Fibroblast of lung (primary cell): ENCODE measurements around the gene KNDC1. TPM values are rescaled to one million over a fixed set of nuclear protein-coding genes. Genes with fewer than 3 reads are reported as not detected.

Source experiments
- DNase-seq, 2 donors: peaks; one replicate each; pipeline versions ENCODE4 v3.0.0 to v3.0.0-alpha.2; 2010; ENCODE audit warnings: low read depth in 2 of 2
- H2AFZ ChIP-seq: 2 replicates; pipeline ENCODE4 v1.5.1; 2012; ENCODE audit warnings: low read length, control low read depth, inconsistent platforms
- H3K27ac ChIP-seq: 2 replicates; pipeline ENCODE4 v1.5.1; 2011; ENCODE audit warnings: low read length, control low read depth; ENCODE audit not compliant: insufficient read depth
- H3K27me3 ChIP-seq: 2 replicates; pipeline ENCODE4 v1.5.1; 2011; ENCODE audit warnings: mild to moderate bottlenecking, low read length; ENCODE audit not compliant: control insufficient read depth, insufficient read depth
- H3K36me3 ChIP-seq: 2 replicates; pipeline ENCODE4 v1.5.1; 2011; ENCODE audit warnings: low read length; ENCODE audit not compliant: control insufficient read depth, insufficient read depth
- H3K4me1 ChIP-seq: 2 replicates; pipeline ENCODE4 v1.5.1; 2011; ENCODE audit warnings: low read length; ENCODE audit not compliant: control insufficient read depth, insufficient read depth; ENCODE audit errors: extremely low read depth
- H3K4me2 ChIP-seq: 2 replicates; pipeline ENCODE4 v1.5.1; 2011; ENCODE audit warnings: low read length, control low read depth; ENCODE audit not compliant: insufficient read depth; ENCODE audit errors: extremely low read depth
- H3K4me3 ChIP-seq, 4 experiments: fragments of 200-600 bp in 1 of 4; sonication (generic) in 1 of 4; replicated peaks in 1 of 4; 2 replicates each; pipeline ENCODE4 v1.5.1; 2011 to 2016; ENCODE audit warnings: low read length in 4 of 4, low read depth in 3 of 4, mild to moderate bottlenecking in 3 of 4, control low read depth in 2 of 4, inconsistent platforms in 1 of 4, mixed read lengths in 1 of 4; ENCODE audit not compliant: insufficient read depth in 1 of 4; ENCODE audit errors: control extremely low read depth in 1 of 4
- H3K79me2 ChIP-seq: 2 replicates; pipeline ENCODE4 v1.5.1; 2012; ENCODE audit warnings: mild to moderate bottlenecking, low read length, inconsistent platforms; ENCODE audit not compliant: control insufficient read depth, insufficient read depth
- H3K9ac ChIP-seq: 2 replicates; pipeline ENCODE4 v1.5.1; 2011; ENCODE audit warnings: mild to moderate bottlenecking, low read length, control low read depth; ENCODE audit not compliant: insufficient read depth
- H3K9me3 ChIP-seq: 2 replicates; pipeline ENCODE4 v1.5.1; 2012; ENCODE audit warnings: low read depth, low read length; ENCODE audit not compliant: control insufficient read depth, insufficient read depth
- H4K20me1 ChIP-seq: 2 replicates; pipeline ENCODE4 v1.5.1; 2011; ENCODE audit warnings: low read length; ENCODE audit not compliant: control insufficient read depth, insufficient read depth; ENCODE audit errors: extremely low read depth
- CTCF ChIP-seq, 2 donors: IDR thresholded peaks in 1 of 2; conservative IDR thresholded peaks in 1 of 2; 1 replicate in 1 of 2; 2 replicates in 1 of 2; pipeline ENCODE4 v1.5.1; 2011 to 2012; ENCODE audit warnings: low read length in 2 of 2, control low read depth in 1 of 2, inconsistent platforms in 1 of 2, low read depth in 1 of 2, mild to moderate bottlenecking in 1 of 2
- EZH2 ChIP-seq: IDR thresholded peaks from 2 replicates; pipeline ENCODE4 v1.5.1; 2012; ENCODE audit warnings: low read length, control low read depth, mild to moderate bottlenecking; ENCODE audit errors: missing control alignments
- polyA plus RNA-seq, 2 donors: library from polyadenylated mRNA; depleted of rRNA in 1 of 2; stranded (reverse) in 1 of 2; unstranded in 1 of 2; fragments of >200 nt; gene quantifications; 2 replicates each; pipeline ENCODE4 v1.2.1, GENCODE V29; 2011 to 2012; ENCODE audit warnings: missing spikeins in 1 of 2
- total RNA-seq: library from RNA; depleted of rRNA; stranded (reverse); fragments of >200 nt; gene quantifications from 2 replicates; pipeline ENCODE4 v1.2.1, GENCODE V29; 2014

Gene KNDC1
- total and polyA plus RNA-seq, 2 donors (not counting 1 experiment from before 2014, with no cell fraction given), result 0.20 to 0.50 TPM

DNA sequence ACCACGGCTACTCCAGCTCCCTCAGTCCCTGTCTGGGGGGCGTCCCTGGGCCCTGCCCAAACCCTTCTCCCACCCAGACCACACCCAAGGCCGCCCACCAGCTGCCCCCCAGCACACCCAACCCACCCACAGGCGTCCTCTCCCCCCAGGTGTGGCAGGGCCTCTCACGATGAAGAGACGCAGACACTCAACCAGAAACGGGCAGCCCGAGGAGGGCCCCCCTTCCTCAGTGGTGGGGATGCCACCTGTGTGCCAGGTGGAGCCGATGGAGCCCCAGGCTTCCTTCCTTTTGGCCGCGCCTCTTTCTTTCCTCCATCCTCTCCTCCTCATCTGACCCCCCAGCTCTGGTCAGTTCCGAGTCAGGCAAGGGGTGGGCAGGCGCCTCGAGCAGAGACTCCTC, 43.6 kb upstream of the KNDC1 start:
- no peaks in the 10 kb centered on the region for H3K4me1 ChIP-seq

DNA sequence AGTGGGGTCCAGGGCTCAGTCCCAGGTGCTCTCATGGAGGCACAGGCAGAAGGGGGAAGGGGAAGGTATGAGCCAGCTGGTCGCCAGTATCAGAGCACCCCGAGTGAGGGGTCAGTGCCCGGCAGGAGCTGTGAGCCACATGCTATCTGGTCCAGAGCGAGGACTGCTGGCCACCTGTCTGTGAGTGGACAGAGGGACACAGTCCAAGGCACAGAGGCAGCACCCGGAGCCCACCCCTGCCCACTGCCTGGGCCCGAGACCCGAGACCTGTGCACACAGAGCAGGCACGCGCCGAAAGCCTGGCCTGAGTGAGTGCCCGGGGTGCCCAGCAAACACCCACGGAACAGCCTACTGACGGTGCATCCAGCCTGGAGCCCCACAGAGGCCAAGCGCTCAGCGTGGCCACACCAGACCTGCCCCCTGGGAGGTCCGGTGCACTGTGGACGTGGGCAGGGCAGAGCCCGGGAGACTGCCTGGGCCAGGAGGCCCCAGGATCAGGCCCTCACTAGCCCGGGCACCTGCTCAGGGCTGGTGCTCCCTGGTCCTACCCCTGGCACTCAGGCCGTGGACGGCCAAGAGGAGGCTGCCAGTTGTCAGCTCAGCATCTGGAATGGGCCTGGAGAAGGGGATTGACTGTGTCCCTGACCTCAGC, 42.9 kb upstream of the KNDC1 start:
- H3K9me3 ChIP-seq, result peaks cover 5% of the 10 kb centered on the region
- no peaks in the 10 kb centered on the region for H3K27me3 ChIP-seq
- H3K79me2 ChIP-seq, result no peaks in the 10 kb centered on the region
- no peak overlapping the region for H3K4me2 ChIP-seq
- no peak for DNase-seq
- no peak overlapping the region for H2AFZ ChIP-seq
- no peak overlapping the region for H3K4me3 ChIP-seq
- H3K27ac ChIP-seq, result no peak overlapping the region
- no peak overlapping the region for H3K9ac ChIP-seq
- TF ChIP-seq EZH2 (no peak), CTCF (conservative IDR thresholded peaks at IDR 0.05 in 1 of 2, IDR thresholded peaks at IDR 0.05 in 1 of 2; ENCODE audit: low read depth in 1 of 2, low read length in 2 of 2) (no peak)
- H3K36me3 ChIP-seq, result no peaks in the 10 kb centered on the region
- no peaks in the 10 kb centered on the region for H4K20me1 ChIP-seq
- no peaks in the 10 kb centered on the region for H3K4me1 ChIP-seq

More for the DNA sequence above, 43.6 kb upstream of the KNDC1 start:
- Histone ChIP-seq H3K27me3 (no peaks in the 10 kb centered on the region), H3K9ac (no peak overlapping the region), H3K79me2 (no peaks in the 10 kb centered on the region), H3K4me3 (no peak overlapping the region), H3K36me3 (no peaks in the 10 kb centered on the region), H3K4me2 (no peak overlapping the region), H3K9me3 (peaks cover 2% of the 10 kb centered on the region), H2AFZ (no peak overlapping the region), H3K27ac (no peak overlapping the region), H4K20me1 (no peaks in the 10 kb centered on the region)
- DNase-seq, result no peak
- TF ChIP-seq EZH2 (no peak), CTCF (conservative IDR thresholded peaks at IDR 0.05 in 1 of 2, IDR thresholded peaks at IDR 0.05 in 1 of 2; ENCODE audit: low read depth in 1 of 2, low read length in 2 of 2) (no peak)

- no peaks in the 10 kb centered on the region for H4K20me1 ChIP-seq
- no peak overlapping the region for H3K9ac ChIP-seq
- H3K27me3 ChIP-seq, result no peaks in the 10 kb centered on the region
- peaks cover 5% of the 10 kb centered on the region for H3K9me3 ChIP-seq
- H3K4me1 ChIP-seq, result no peaks in the 10 kb centered on the region
- TF ChIP-seq EZH2, result no peak
- no peak for TF ChIP-seq CTCF (conservative IDR thresholded peaks at IDR 0.05 in 1 of 2, IDR thresholded peaks at IDR 0.05 in 1 of 2; ENCODE audit: low read depth in 1 of 2, low read length in 2 of 2)
- no peak overlapping the region for H3K27ac ChIP-seq
- H3K36me3 ChIP-seq, result no peaks in the 10 kb centered on the region
- no peaks in the 10 kb centered on the region for H3K79me2 ChIP-seq
- H3K4me2 ChIP-seq, result no peak overlapping the region
- no peak overlapping the region for H3K4me3 ChIP-seq
- DNase-seq, result no peak
- H2AFZ ChIP-seq, result no peak overlapping the region
Observed at GRCh38 chr10:133117688-133118071, 42.3 kb upstream of the KNDC1 start.
